HG03460 (cell line): ENCODE results near the gene S100Z.
"Not testable (repeated sequence)": the region's sequence is repeated elsewhere in the genome, so short reads cannot be mapped to it uniquely, and the experiment has no call there.

Source experiments
- ATAC-seq: cut with Tn5 transposase; IDR thresholded peaks from one replicate; pipeline ENCODE4 v1.9.1; 2021; ENCODE audit not compliant: unreplicated experiment

Gene S100Z

DNA sequence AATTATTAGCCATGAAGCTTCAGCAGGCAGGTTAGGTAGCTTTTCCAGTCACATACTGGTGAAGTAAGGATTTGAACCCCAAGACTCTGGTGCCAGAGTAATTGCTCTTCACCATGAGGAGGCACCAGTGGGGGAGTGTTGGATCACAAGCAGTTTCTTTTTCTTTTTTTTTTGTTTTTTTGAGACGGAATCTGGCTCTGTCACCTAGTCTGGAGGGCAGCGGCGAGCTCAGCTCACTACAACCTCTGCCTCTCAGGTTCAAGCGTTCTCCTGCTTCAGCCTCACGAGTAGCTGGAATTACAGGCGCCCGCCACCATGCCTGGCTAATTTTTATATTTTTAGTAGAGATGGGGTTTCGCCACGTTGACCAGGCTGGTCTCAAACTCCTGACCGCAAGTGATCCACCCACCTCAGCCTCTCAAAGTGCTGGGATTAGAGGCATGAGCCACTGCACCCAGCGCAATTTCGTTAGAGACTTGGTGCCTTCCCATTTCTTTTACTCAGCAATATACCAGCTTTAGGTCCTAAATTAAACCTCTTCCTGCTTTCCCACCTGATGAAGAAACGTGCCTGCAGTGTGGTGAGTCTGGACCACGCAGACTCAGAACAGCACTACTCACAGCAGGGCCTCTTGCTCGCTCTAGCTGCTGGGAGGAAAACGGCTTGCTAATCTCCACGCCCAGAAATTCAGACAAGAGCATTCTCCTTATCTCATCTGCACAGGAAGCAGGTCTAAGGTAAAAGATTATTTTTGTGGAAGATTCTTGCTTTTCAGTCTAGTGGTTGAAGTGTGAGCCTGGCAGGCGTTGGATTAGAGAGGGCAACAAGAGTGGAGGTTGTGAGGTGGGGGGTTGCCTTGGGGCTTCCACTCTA lies at the start of gene S100Z:
S100Z (plus strand) TSS at position 596 of the 873 bp plus-strand sequence. CDS start 25,346 bp downstream, outside the sequence.
- no peak for ATAC-seq

DNA sequence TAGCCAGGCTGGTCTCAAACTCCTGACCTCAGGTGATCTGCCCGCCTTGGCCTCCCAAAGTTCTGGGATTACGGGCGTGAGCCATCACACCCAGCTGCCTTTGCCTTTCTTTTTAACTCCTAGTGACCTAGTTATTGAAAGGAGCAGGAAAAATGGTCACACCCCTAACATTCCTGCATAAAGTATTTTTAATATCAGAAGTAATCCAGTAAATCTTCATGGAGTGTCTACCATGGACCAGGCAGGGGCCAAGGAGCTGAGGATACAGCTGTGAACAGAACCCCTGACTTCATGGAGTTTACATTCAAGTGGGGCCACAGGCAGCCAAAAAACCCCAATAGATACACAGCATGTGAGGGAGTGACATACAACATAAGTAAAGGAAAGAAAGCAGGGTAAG lies 49.2 kb upstream of the S100Z start:
- no peak for ATAC-seq

DNA sequence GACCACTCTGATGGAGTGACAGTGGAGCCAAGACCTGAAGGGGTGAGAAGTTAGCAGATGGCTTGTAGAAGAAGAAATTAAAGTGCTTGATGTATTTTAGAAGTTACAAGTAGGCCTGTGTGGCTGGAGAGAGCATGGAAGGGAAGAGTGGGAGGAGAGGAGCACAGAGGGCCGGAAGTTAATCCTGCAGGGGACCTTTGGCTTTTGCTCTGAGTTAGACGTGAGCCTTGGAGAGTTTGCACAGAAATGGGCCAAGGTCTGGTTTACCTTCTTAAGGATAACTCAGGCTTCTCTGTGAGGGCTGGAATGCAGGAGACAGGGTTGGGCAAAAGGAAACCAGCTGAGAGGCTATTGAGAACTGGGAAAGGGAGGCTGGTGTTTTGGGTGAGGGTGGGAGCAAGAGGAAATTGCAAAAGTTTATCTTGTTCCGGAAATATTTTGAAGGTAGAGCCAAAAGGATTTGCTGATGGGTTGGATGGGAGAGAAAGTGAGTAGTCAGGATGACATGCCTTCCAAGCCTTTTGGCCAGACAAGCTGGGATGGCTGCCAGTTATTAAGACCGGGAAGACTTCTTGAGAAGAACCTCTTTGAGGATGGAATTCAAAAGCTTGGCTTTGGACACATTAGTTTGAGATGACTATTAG lies 48.5 kb upstream of the S100Z start:
- no peak for ATAC-seq

DNA sequence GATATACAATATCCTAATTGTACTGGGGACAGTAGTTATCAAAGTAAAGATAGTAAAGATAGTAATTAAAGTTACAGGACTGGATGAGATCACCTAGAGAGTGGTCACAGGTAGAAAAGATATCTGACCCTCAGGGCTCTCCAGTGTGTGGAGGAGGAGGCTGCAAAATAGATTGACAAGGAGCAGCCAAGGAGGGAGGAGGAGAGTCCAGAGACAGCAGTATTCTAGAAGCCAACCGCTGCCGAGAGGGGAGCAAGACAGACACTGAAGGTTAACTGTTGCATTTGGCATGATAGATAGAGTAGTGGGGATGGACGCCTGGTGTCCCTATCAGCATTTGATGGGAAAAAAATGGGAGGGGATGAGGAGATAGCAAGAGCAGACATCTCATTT lies 48.0 kb upstream of the S100Z start:
- no peak for ATAC-seq

DNA sequence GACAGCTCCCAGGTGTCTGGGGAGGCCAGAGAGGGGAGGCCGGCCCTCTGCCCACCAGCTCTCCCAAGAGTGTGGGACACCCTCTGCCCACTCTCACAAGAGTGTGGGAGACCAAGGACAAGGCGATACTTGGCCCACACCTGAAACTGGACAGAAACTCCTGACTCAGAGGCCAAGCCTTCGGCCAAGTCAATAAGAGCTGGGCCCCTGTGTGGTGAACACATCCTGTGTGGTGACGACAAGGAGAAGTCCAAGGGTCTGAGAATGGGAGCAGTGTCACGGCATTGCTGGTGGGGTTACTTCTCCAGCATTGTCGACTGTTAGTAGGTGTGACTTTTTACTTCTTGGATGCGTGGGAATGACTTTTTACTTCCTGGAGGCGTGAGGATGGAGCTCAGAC lies 45.5 kb upstream of the S100Z start:
- no peak for ATAC-seq

DNA sequence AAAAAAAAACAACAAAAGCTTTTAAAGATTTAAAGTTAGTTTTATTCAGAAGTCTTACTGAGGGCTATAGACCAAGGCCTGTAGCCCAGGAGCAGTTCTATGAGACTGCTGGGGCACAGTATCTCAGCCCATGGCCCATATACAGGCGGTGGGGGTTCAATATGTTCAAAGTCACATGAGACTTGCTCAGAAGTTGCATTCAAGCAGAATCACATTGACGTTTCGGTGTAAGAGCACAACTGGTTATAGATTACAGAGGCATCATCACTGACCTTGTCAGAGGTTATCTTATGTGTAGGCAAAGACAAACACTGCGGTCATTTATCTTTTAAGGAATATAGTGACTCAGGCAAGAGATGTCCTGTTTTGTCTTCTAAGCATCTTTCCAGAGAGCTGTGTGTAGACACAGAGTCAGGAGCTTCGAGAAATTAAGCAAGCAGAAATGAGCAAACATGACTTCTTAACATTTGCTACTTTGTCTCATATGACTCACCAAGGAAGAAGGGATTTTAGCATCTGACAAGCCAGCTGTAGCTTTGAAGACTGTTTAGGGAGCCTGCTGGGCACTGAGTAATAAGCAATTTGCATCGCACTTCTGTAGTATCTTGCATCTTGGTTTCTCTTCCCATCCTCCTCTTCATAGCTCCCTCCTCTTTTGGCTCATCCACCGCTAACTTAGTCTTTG lies 43.9 kb upstream of the S100Z start:
- no peak for ATAC-seq

DNA sequence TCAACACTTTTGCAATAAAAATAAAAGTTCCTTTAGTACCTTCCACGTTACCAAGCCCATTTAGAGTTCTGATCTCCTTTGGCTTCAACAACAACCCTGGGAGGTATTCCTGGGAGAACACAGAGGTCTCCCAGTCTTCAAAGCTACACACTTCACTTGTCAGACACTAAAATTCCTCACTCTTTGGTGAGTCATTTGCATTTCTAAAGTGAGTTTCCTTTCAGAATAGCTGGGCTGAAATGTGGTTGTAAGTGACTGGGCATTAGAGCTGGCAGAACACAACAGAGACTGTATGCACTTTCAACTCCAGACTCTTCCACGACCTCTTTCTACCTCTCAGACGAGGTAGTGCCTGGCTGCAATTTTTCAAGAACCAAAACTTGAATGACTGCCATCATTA lies 42.5 kb upstream of the S100Z start:
- no peak for ATAC-seq

DNA sequence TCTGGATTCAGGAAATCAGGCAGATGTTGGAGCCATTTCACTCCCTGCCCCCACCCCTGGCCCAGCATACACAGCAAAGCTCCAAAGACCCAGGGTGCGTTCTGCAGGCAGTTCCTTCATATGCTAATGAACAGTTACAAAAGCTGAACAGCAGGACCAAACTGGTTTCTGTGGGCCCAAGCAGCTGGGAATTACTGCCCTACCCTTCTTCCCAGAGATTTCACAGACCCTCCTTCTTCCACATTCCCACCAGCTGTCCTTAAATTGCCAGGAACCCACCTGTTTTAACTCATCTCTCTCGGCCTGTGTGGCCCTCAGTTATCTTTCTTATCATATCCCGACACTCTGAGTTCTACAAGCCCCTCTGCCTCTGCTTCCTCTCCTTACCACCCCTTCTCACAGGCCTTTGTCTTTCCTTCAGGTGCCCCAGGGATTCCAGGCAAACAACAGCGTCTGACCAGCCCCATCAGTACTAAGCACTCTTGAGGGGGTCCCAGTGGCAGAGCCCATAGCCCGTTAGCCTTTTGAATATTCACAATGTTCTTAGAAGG lies 41.6 kb upstream of the S100Z start:
- ATAC-seq, result no peak

DNA sequence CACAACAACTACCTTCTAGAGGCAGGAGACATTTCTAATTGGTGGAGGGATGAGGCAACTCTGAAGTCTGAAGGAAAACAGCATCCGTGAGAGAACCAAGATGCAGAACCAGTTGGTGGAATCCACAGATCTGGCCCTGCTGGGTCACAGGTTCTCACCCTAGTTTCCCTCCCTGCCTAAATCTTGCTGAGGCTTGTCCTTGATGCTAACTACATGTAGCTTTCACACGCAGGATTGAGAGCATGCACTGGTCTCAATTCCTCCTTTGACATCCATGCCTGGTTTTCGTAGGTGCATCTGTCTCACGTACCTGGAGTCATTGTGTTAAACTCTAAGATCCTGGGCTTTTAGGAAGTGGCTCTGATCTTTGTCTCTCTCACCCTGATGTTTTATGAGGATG lies 40.7 kb upstream of the S100Z start:
- no peak for ATAC-seq

DNA sequence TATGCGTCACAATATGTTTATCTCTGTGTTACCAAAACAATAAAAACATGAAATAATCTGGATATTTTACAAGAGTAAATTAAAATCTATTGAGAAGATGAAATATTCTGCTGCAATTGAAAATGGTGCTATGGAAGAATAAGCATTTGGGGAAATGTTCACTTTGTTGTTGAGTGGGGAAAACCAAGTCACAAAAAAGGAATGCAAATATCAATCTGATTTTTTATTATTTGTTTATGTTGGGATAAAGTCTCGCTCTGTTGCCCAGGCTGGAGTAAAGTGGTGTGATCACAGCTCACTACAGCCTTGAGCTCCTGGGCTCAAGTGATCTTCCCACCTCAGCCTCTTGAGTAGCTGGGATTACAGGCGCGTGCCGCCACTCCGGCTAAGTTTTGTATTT lies 39.6 kb upstream of the S100Z start:
- no peak for ATAC-seq

DNA sequence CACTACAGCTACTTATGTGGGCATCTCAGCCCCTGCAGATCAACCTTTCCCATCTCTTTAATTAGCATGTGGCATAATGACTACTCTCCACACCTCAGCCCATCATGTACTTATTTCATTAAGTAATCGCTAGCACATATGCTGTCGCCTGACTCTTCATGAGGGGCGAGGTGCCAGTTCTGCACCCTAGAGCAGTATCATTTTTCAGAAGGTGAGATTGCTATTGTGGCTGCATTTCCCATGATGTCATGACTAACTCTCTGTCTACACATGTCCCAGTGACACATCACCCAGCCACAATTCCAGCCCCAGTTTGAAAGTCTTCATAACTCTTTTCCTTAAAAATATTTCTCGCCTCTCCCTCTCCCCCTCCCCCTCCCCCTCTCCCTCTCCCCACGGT lies 38.6 kb upstream of the S100Z start:
- ATAC-seq, result no peak

DNA sequence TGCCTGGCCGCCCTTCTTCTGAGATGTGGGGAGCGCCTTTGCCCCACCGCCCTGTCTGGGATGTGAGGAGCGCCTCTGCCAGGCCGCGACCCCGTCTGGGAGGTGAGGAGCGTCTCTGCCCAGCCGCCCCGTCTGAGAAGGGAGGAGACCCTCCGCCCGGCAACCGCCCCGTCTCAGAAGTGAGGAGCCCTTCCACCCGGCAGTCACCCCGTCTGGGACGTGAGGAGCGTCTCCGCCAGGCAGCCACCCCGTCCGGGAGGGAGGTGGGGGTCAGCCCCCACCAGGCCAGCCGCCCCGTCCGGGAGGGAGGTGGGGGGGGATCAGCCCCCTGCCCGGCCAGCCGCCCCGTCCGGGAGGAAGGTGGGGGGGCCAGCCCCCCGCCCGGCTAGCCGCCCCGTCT lies 37.6 kb upstream of the S100Z start:
- not testable (repeated sequence) for ATAC-seq

DNA sequence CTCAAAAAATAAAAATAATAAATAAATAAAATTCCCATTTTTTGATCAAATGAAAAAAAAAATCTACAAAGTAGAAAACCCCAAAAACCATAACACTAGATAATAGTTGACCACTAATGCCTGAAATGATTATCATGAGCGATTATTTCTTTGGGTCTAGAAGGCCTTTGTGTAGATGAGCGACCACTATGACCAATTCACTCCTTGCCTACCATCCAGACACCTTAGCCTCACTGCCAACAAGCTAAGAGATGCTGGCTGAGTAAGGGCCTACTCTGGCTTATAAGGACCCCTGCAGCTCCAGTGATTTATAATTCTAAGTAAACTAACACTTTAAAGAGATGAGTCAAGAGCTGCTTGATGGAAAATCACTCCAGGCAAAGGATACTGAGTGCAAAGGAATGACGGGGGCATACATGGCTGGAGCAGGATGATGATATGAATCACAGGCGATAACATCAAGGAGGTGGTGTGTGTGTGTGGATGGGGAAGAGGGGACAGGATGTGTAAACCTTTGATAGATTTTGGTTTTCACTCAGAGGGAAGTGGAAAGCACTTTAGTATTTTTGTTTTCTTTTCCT lies 35.7 kb upstream of the S100Z start:
- ATAC-seq, result no peak

DNA sequence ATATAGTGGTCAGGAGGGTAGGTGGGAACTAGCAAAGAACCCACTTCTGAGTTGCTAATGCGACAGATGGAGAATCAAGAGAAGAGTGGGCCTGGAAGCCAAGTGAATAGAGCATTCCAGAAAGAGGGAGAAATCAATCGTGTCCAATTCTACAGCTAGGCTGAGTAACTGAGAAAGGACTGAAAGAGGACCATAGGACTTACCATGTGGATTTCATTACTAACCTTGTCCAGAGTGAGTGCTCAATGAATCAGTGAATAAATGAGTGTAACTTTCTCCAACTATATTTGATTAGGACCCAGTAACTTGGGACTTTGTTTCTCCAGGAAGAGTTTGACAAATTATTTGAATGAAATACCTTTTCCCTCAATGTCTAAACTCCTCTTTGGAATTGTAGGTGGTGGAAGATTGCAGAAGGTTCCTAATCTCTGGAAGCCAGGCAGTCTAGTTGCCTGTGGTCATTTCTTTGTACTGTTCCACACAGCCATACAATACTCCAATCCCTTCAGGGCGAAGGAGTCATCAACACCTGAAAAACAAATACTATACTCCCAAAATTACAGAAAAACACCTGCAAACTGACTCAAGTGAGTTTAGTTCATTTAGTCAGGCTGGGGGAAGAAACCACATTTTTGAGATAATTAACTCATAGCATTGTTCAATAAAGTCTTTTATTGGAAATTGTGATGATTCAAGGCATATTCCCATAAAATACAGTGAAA lies 33.5 kb upstream of the S100Z start:
- ATAC-seq, result no peak

DNA sequence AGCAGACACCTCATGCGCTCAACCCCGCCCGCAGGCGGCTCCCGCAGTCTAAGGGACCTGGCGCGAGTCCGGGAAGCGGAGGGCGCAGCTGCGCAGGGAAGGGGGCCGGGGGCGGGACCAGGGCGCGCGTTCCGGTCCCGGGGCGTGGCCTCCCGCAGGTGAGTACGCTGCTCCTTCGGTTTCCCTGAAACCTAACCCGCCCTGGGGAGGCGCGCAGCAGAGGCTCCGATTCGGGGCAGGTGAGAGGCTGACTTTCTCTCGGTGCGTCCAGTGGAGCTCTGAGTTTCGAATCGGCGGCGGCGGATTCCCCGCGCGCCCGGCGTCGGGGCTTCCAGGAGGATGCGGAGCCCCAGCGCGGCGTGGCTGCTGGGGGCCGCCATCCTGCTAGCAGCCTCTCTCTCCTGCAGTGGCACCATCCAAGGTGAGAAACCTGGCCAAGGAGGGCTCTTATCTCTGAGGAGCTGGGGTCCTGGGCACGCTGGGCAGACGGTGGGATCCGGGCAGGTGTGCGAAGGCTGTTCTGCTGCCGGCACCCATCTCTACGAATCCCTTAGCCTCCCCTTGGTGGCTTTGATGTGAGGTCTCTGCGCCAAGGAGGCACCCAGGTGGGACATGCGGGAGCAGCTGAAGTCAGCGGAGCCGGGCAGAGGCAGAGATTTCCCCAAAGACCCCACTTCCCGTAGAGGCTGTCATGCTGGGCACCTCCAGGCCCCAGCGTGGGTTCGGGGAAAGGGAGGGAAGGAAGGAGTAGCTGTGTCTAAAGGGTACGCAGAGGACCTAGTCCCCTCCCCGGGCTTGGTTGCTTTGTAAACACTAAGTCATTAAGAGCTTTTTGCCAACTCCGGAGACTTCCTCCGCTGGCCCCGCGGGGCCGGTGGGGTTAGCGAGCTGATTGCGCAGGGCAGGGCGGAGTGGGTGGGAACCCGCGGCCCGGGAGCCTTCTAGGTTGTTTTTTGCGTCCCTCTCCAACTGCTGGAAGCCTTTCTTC lies 30.7 kb upstream of the S100Z start, which contains the start of gene F2RL1:
F2RL1 (plus strand) TSS at position 187 of the 988 bp plus-strand sequence; CDS start at position 340, 153 bp downstream.
- no peak for ATAC-seq

DNA sequence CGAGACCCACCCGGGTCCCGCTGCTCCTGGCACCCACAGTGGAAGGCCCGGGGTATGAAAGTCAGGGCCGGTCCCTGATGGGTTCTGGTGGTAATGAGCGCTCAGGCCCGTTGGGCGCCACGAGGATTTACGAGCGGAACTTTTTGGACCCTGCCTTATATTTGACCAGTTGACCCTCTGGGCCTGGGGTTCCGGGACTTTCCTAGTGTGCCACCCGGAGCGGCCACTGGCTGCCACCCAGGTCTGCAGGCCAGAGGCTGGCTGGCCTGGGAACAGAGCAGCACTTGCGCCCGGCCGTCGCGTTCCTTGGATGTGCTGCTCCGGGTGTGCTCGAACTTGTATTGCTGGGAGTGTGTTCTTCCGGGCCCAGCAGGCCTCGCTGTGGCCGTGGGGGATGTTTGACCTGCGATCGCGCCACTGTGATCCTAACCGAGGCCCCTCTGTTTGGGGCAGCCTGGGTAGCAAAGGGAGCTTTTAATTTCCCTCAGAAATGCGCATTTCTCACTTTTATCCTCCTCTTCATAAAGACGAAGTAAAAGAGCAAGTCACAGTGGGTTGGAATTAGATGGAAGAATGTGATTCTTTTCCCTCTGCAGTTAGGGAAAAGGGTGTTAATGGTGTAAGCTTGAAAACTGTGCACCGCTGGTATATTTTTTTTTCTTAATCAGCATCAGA lies 29.8 kb upstream of the S100Z start:
- no peak for ATAC-seq

DNA sequence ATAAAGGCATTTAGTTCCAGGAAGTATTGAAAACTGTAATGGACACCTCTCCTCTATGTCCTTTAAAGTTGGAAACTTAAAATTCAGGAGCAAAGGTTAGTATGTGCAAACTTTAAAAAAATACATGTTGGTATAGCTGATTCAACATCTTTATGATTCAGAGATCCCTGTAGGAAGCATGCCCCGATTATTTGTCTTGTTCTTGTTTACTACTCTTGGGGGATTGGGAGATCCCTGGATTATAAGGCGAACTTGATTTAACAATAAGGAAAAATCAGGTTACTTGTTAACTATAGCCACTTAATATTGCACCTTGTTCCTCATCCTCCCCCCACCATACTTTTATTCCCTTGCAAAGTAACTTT lies 29.3 kb upstream of the S100Z start:
- ATAC-seq, result no peak

DNA sequence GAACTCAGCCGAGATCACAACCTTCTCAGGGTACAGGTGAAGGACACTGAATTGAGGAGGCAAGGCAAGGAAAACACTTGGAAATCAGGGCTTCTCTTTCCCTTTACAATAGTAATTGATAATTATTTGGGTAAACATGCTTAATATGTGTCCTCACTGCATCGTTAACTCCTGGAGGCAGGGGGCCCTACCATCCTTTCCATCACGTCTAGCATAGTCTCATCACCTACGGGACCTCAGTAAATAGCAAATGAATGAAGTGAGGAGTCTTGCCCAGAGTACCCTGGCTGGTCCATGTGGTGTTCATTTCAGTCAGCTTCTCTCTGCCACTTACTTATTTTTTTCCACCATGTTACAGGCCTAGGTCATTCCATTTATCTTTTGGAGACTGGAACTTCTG lies 28.7 kb upstream of the S100Z start:
- no peak for ATAC-seq
